Neural cell (in vitro differentiated cells): ENCODE data around the gene PLEKHH3. TPM values are rescaled to one million over a fixed set of nuclear protein-coding genes. Genes with fewer than 3 reads are reported as not detected.
A peak's percentile ranks its signal among the peaks of the same experiment; 100 is the strongest.

Source experiments
- H2AFZ ChIP-seq: fragments of 200-600, 300-800 bp; sonication (generic), shearing (Covaris generic); 2 replicates; pipeline ENCODE4 v1.6.0; 2014; ENCODE audit warnings: low read depth, mild to moderate bottlenecking, antibody characterized with exemption, low read length, moderate library complexity
- H3F3A ChIP-seq: fragments of 200-600 bp; shearing (Covaris generic); 2 replicates; pipeline ENCODE4 v1.6.1; 2016; ENCODE audit warnings: mild to moderate bottlenecking, moderate library complexity, mixed read lengths, antibody characterized with exemption, low read length; ENCODE audit not compliant: insufficient read depth, poor library complexity, severe bottlenecking
- H3K27ac ChIP-seq: fragments of 200-600, 300-800 bp; sonication (generic), shearing (Covaris generic); 2 replicates; pipeline ENCODE4 v1.5.1; 2014; ENCODE audit warnings: mild to moderate bottlenecking, low read length, moderate library complexity
- H3K27me3 ChIP-seq: fragments of 300-800, 200-600 bp; sonication (generic), shearing (Covaris generic); 2 replicates; pipeline ENCODE4 v1.6.0; 2014; ENCODE audit warnings: mild to moderate bottlenecking, low read depth, low read length, moderate library complexity; ENCODE audit not compliant: insufficient read depth
- H3K36me3 ChIP-seq: fragments of 300-800, 200-600 bp; sonication (generic), shearing (Covaris generic); 2 replicates; pipeline ENCODE4 v1.5.1; 2014; ENCODE audit warnings: mild to moderate bottlenecking, antibody characterized with exemption, low read length, moderate library complexity; ENCODE audit not compliant: insufficient read depth
- H3K4me2 ChIP-seq: fragments of 300-800, 200-600 bp; sonication (generic), shearing (Covaris generic); 2 replicates; pipeline ENCODE4 v1.6.0; 2014; ENCODE audit warnings: mild to moderate bottlenecking, low read length
- H3K4me3 ChIP-seq: fragments of 300-800, 200-600 bp; sonication (generic), shearing (Covaris generic); 2 replicates; pipeline ENCODE4 v1.5.1; 2014; ENCODE audit warnings: mild to moderate bottlenecking, low read length, moderate library complexity
- H3K79me2 ChIP-seq: fragments of 200-600 bp; shearing (Covaris generic); replicated peaks from 2 replicates; pipeline ENCODE4 v1.6.0; 2014; ENCODE audit warnings: mild to moderate bottlenecking, low read length, moderate library complexity; ENCODE audit not compliant: insufficient read depth
- H3K9ac ChIP-seq: fragments of 300-800, 200-600 bp; sonication (generic), shearing (Covaris generic); 2 replicates; pipeline ENCODE4 v1.6.1; 2016; ENCODE audit warnings: mild to moderate bottlenecking, low read length, mixed read lengths
- H3K9me2 ChIP-seq: fragments of 200-600 bp; shearing (Covaris generic); 2 replicates; pipeline ENCODE4 v1.6.1; 2016; ENCODE audit warnings: mild to moderate bottlenecking, low read length, mixed read lengths; ENCODE audit not compliant: insufficient read depth
- H3K9me3 ChIP-seq: fragments of 200-600, 300-800 bp; sonication (generic), shearing (Covaris generic); 2 replicates; pipeline ENCODE4 v1.6.1; 2016; ENCODE audit warnings: mild to moderate bottlenecking, mixed run types, low read length, moderate library complexity, mixed read lengths
- H4K20me1 ChIP-seq: fragments of 200-600 bp; shearing (Covaris generic); 2 replicates; pipeline ENCODE4 v1.6.1; 2016; ENCODE audit warnings: mild to moderate bottlenecking, mixed run types; ENCODE audit not compliant: insufficient read depth
- EP300 ChIP-seq: fragments of 450-650 bp; conservative IDR thresholded peaks from 2 replicates; pipeline ENCODE4 v1.6.1; 2014; ENCODE audit warnings: antibody characterized with exemption, mild to moderate bottlenecking, moderate library complexity; ENCODE audit not compliant: poor library complexity, severe bottlenecking
- EZH2 ChIP-seq: fragments of 200-600, 300-800 bp; shearing (Covaris generic), sonication (generic); IDR thresholded peaks from 2 replicates; pipeline ENCODE4 v1.6.1; 2014; ENCODE audit warnings: antibody characterized with exemption, low read length, borderline replicate concordance, mild to moderate bottlenecking; ENCODE audit not compliant: insufficient read depth, poor library complexity, severe bottlenecking
- MXI1 ChIP-seq: fragments of 450-650 bp; conservative IDR thresholded peaks from 2 replicates; pipeline ENCODE4 v1.6.1; 2014; ENCODE audit warnings: antibody characterized with exemption, mild to moderate bottlenecking; ENCODE audit not compliant: poor library complexity, severe bottlenecking
- POLR2AphosphoS5 ChIP-seq: IDR thresholded peaks from 2 replicates; pipeline ENCODE4 v1.6.1; 2012
- RAD21 ChIP-seq: fragments of 450-650 bp; conservative IDR thresholded peaks from 2 replicates; pipeline ENCODE4 v1.6.1; 2014; ENCODE audit warnings: antibody characterized with exemption, mild to moderate bottlenecking, moderate library complexity
- SMC3 ChIP-seq: fragments of 450-650 bp; conservative IDR thresholded peaks from 2 replicates; pipeline ENCODE4 v1.6.1; 2014; ENCODE audit warnings: antibody characterized with exemption, mild to moderate bottlenecking, moderate library complexity; ENCODE audit not compliant: poor library complexity
- TAF1 ChIP-seq: IDR thresholded peaks from 2 replicates; pipeline ENCODE4 v1.6.1; 2012; ENCODE audit warnings: low read depth
- polyA plus RNA-seq: library from polyadenylated mRNA; depleted of rRNA; stranded (reverse); fragments of >200 nt; gene quantifications from 2 replicates; pipeline ENCODE4 v1.2.3, GENCODE V29; 2014
- TF ChIP-seq, protein P1 (sequence below): IDR thresholded peaks from 2 replicates; pipeline ENCODE4 v1.6.1; 2012; ENCODE audit warnings: borderline replicate concordance
- TF ChIP-seq, protein P2 (sequence below): fragments of 450-650 bp; IDR thresholded peaks from 2 replicates; pipeline ENCODE4 v1.5.1; 2014; ENCODE audit warnings: antibody characterized with exemption, mild to moderate bottlenecking, moderate library complexity; ENCODE audit not compliant: poor library complexity, severe bottlenecking

The PLEKHH3 gene
- polyA plus RNA-seq, 1 donor from 2014 or later, result 18.4 TPM

DNA sequence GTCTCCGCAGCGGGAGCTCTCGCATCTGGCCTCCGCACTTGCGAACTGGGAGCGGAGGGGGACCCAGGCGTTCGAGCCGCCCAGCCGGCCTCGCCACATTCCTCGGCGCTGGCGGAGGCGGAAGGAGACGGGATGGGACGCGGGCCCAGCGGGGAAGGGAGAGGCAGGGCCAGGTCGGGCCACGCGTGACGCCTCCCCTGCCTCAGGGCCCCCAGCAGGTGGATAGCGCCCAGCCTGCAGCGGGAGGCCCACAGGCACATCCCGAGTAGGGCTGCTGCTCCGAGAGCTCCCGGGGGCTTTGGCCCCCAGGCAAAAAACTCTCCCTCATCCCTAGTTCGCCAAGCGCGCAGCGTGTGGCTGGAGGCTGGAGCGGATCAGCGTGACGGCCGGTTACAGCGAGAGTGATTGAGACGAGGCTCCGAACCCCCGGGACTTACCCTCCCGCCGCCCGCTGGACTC is 800 bp downstream of the PLEKHH3 start:
- Histone ChIP-seq H4K20me1 (no peaks in the 10 kb centered on the region), H3K9me2 (no peaks in the 10 kb centered on the region), H3K79me2 (peaks cover 8% of the 10 kb centered on the region), H2AFZ (peak overlapping the region; percentile 75), H3K27me3 (no peaks in the 10 kb centered on the region), H3K9me3 (no peaks in the 10 kb centered on the region), H3K9ac (peak overlapping the region; percentile 86), H3F3A (no peaks in the 10 kb centered on the region), H3K4me2 (peak overlapping the region; percentile 43), H3K27ac (peak overlapping the region; percentile 64), H3K4me3 (peak overlapping the region; percentile 80), H3K36me3 (no peaks in the 10 kb centered on the region)
- TF ChIP-seq TAF1 (no peak), MXI1 (no peak), EP300 (no peak), POLR2AphosphoS5 (no peak)
- TF ChIP-seq, protein P1, sequence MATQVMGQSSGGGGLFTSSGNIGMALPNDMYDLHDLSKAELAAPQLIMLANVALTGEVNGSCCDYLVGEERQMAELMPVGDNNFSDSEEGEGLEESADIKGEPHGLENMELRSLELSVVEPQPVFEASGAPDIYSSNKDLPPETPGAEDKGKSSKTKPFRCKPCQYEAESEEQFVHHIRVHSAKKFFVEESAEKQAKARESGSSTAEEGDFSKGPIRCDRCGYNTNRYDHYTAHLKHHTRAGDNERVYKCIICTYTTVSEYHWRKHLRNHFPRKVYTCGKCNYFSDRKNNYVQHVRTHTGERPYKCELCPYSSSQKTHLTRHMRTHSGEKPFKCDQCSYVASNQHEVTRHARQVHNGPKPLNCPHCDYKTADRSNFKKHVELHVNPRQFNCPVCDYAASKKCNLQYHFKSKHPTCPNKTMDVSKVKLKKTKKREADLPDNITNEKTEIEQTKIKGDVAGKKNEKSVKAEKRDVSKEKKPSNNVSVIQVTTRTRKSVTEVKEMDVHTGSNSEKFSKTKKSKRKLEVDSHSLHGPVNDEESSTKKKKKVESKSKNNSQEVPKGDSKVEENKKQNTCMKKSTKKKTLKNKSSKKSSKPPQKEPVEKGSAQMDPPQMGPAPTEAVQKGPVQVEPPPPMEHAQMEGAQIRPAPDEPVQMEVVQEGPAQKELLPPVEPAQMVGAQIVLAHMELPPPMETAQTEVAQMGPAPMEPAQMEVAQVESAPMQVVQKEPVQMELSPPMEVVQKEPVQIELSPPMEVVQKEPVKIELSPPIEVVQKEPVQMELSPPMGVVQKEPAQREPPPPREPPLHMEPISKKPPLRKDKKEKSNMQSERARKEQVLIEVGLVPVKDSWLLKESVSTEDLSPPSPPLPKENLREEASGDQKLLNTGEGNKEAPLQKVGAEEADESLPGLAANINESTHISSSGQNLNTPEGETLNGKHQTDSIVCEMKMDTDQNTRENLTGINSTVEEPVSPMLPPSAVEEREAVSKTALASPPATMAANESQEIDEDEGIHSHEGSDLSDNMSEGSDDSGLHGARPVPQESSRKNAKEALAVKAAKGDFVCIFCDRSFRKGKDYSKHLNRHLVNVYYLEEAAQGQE, result no peak
- TF ChIP-seq, protein P2, sequence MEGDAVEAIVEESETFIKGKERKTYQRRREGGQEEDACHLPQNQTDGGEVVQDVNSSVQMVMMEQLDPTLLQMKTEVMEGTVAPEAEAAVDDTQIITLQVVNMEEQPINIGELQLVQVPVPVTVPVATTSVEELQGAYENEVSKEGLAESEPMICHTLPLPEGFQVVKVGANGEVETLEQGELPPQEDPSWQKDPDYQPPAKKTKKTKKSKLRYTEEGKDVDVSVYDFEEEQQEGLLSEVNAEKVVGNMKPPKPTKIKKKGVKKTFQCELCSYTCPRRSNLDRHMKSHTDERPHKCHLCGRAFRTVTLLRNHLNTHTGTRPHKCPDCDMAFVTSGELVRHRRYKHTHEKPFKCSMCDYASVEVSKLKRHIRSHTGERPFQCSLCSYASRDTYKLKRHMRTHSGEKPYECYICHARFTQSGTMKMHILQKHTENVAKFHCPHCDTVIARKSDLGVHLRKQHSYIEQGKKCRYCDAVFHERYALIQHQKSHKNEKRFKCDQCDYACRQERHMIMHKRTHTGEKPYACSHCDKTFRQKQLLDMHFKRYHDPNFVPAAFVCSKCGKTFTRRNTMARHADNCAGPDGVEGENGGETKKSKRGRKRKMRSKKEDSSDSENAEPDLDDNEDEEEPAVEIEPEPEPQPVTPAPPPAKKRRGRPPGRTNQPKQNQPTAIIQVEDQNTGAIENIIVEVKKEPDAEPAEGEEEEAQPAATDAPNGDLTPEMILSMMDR, result no peak

DNA sequence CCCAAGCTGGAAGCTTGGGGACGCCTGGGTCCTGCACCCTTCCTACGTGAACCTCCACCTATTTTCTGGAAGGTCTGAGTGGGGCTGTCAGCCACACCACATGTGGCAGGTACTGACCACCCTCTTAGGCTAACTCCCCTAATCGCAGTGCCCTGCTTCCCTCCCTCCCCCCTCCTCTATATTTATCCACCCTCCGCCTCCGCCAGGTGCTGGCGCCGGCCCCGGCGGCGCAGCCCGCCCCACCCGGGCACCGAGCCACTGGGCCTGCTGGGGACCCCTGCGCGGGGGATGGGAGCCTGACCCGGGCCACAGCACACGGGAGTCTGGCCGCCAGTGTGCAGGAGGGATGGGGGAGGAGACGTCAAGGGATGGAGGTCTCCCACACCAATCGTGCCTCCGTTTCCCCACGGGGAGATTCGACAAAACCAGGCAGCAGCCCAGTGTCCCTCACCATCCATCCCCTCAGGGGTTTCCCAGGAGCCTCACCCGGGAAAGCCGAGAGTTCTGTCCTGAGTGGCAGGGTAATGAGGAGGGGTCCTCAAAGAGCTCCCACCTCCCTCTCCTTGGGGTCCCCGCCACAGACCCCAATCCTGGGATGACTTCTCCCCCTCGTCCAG is 1.3 kb downstream of the PLEKHH3 start:
- Histone ChIP-seq H3K4me2 (peak overlapping the region; percentile 43), H3F3A (no peaks in the 10 kb centered on the region), H2AFZ (no peak overlapping the region), H3K36me3 (no peaks in the 10 kb centered on the region), H3K9me2 (no peaks in the 10 kb centered on the region), H3K9ac (peak overlapping the region; percentile 86), H3K27me3 (no peaks in the 10 kb centered on the region), H3K27ac (no peak overlapping the region), H4K20me1 (no peaks in the 10 kb centered on the region), H3K9me3 (no peaks in the 10 kb centered on the region), H3K4me3 (peak overlapping the region; percentile 80), H3K79me2 (peaks cover 8% of the 10 kb centered on the region)
- TF ChIP-seq, protein P1, result no peak
- TF ChIP-seq, protein P2, result no peak
- TF ChIP-seq RAD21, result no peak
- TF ChIP-seq POLR2AphosphoS5, result no peak
- TF ChIP-seq EP300, result no peak
- TF ChIP-seq MXI1, result no peak
- no peak for TF ChIP-seq EZH2
- TF ChIP-seq SMC3, result no peak
- TF ChIP-seq TAF1, result no peak
